Measurements from ENCODE around the gene CD2AP.

DNA sequence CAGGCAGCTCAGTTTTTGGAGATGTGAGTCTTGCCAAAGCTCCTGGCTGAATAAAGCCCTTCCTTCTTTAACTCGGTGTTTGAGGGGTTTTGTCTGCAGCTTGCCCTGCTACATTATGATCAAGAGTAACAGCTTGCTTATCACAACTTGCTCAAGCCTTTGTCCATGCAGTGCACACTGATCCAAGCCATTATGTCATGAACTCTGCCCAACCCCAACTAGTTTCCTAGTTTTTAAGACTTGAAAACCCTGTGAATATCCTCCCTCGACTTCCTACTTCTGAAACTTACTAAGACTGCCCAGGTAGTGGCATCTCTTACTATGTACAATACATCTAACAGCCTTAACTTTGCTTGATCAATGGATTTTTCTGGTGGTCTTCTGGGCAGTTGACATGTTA lies 170.4 kb downstream of the CD2AP start:
- TF ChIP-seq, protein P1, sequence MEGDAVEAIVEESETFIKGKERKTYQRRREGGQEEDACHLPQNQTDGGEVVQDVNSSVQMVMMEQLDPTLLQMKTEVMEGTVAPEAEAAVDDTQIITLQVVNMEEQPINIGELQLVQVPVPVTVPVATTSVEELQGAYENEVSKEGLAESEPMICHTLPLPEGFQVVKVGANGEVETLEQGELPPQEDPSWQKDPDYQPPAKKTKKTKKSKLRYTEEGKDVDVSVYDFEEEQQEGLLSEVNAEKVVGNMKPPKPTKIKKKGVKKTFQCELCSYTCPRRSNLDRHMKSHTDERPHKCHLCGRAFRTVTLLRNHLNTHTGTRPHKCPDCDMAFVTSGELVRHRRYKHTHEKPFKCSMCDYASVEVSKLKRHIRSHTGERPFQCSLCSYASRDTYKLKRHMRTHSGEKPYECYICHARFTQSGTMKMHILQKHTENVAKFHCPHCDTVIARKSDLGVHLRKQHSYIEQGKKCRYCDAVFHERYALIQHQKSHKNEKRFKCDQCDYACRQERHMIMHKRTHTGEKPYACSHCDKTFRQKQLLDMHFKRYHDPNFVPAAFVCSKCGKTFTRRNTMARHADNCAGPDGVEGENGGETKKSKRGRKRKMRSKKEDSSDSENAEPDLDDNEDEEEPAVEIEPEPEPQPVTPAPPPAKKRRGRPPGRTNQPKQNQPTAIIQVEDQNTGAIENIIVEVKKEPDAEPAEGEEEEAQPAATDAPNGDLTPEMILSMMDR (IDR thresholded peaks at IDR 0.05; ENCODE audit: low read depth, low read length, missing input control), result no peak
- TF ChIP-seq RAD21 (IDR thresholded peaks at IDR 0.05) (no peak), HNF4G (IDR thresholded peaks at IDR 0.05) (no peak), SP1 (IDR thresholded peaks at IDR 0.05) (no peak), JUND (IDR thresholded peaks at IDR 0.05) (no peak), TAF1 (conservative IDR thresholded peaks at IDR 0.05) (no peak), FOXA1 (IDR thresholded peaks at IDR 0.05) (no peak), EGR1 (IDR thresholded peaks at IDR 0.05; ENCODE audit: low read depth in 2 of 2) (no peak), YY1 (IDR thresholded peaks at IDR 0.05) (no peak), GABPA (IDR thresholded peaks at IDR 0.05 in 1 of 2, conservative IDR thresholded peaks at IDR 0.05 in 1 of 2) (no peak), RXRA (IDR thresholded peaks at IDR 0.05) (no peak)
- TF ChIP-seq, protein P2, sequence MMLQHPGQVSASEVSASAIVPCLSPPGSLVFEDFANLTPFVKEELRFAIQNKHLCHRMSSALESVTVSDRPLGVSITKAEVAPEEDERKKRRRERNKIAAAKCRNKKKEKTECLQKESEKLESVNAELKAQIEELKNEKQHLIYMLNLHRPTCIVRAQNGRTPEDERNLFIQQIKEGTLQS (IDR thresholded peaks at IDR 0.05), result no peak
- TF ChIP-seq, protein P3, sequence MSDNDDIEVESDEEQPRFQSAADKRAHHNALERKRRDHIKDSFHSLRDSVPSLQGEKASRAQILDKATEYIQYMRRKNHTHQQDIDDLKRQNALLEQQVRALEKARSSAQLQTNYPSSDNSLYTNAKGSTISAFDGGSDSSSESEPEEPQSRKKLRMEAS (IDR thresholded peaks at IDR 0.05), result no peak
- TF ChIP-seq, protein P4, sequence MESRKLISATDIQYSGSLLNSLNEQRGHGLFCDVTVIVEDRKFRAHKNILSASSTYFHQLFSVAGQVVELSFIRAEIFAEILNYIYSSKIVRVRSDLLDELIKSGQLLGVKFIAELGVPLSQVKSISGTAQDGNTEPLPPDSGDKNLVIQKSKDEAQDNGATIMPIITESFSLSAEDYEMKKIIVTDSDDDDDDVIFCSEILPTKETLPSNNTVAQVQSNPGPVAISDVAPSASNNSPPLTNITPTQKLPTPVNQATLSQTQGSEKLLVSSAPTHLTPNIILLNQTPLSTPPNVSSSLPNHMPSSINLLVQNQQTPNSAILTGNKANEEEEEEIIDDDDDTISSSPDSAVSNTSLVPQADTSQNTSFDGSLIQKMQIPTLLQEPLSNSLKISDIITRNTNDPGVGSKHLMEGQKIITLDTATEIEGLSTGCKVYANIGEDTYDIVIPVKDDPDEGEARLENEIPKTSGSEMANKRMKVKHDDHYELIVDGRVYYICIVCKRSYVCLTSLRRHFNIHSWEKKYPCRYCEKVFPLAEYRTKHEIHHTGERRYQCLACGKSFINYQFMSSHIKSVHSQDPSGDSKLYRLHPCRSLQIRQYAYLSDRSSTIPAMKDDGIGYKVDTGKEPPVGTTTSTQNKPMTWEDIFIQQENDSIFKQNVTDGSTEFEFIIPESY (IDR thresholded peaks at IDR 0.05), result no peak

Measured in liver (tissue), 3 donors.